ENCODE results near the gene CNNM1.

GRCh38 chr10:99427566-99428190, 98.5 kb downstream of the CNNM1 start:
- TF ChIP-seq CTCF (conservative IDR thresholded peaks at IDR 0.05 in 1 of 2, IDR thresholded peaks at IDR 0.05 in 1 of 2; ENCODE audit: extremely low read depth in 1 of 2, insufficient read depth in 1 of 2, low read depth in 1 of 2, low read length in 2 of 2) (no peak), EZH2 (IDR thresholded peaks at IDR 0.05; ENCODE audit: borderline replicate concordance, low read length) (no peak)
